Endothelial cell of umbilical vein (primary cell): ENCODE measurements around the gene HNRNPA2B1.

Experiments used
- JUN ChIP-seq: IDR thresholded peaks from 2 replicates; pipeline ENCODE4 v1.6.1; 2011; ENCODE audit warnings: borderline replicate concordance, low read depth; ENCODE audit not compliant: insufficient read length, insufficient read depth
- POLR2AphosphoS5 ChIP-seq: IDR thresholded peaks from 2 replicates; pipeline ENCODE4 v1.6.1; 2012; ENCODE audit warnings: low read depth, mild to moderate bottlenecking, control low read depth, low read length, moderate library complexity; ENCODE audit not compliant: insufficient read depth
- TF ChIP-seq, protein P1 (sequence below), 2 donors: IDR thresholded peaks; 1 replicate in 1 of 2; 2 replicates in 1 of 2; pipeline ENCODE4 v1.5.1; 2011; ENCODE audit warnings: low read length in 2 of 2, mild to moderate bottlenecking in 2 of 2, moderate library complexity in 2 of 2, control low read depth in 1 of 2, inconsistent platforms in 1 of 2, low read depth in 1 of 2; ENCODE audit not compliant: insufficient read depth in 1 of 2; ENCODE audit errors: extremely low read depth in 1 of 2

GRCh38 chr7:26213807-26214515, 13.4 kb upstream of the HNRNPA2B1 start:
- TF ChIP-seq, protein P1, sequence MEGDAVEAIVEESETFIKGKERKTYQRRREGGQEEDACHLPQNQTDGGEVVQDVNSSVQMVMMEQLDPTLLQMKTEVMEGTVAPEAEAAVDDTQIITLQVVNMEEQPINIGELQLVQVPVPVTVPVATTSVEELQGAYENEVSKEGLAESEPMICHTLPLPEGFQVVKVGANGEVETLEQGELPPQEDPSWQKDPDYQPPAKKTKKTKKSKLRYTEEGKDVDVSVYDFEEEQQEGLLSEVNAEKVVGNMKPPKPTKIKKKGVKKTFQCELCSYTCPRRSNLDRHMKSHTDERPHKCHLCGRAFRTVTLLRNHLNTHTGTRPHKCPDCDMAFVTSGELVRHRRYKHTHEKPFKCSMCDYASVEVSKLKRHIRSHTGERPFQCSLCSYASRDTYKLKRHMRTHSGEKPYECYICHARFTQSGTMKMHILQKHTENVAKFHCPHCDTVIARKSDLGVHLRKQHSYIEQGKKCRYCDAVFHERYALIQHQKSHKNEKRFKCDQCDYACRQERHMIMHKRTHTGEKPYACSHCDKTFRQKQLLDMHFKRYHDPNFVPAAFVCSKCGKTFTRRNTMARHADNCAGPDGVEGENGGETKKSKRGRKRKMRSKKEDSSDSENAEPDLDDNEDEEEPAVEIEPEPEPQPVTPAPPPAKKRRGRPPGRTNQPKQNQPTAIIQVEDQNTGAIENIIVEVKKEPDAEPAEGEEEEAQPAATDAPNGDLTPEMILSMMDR (IDR thresholded peaks at IDR 0.05; ENCODE audit: extremely low read depth in 1 of 2, insufficient read depth in 1 of 2, low read depth in 1 of 2, low read length in 2 of 2) = no peak
- TF ChIP-seq JUN (no peak), POLR2AphosphoS5 (peak; percentile 44)
